ENCODE data around the gene TMEM26. TPM values are rescaled to one million over a fixed set of nuclear protein-coding genes. Genes with fewer than 3 reads are reported as not detected.

The TMEM26 gene
- total and polyA plus RNA-seq, 2 experiments from 2014 or later: 1.0 to 1.9 TPM

DNA sequence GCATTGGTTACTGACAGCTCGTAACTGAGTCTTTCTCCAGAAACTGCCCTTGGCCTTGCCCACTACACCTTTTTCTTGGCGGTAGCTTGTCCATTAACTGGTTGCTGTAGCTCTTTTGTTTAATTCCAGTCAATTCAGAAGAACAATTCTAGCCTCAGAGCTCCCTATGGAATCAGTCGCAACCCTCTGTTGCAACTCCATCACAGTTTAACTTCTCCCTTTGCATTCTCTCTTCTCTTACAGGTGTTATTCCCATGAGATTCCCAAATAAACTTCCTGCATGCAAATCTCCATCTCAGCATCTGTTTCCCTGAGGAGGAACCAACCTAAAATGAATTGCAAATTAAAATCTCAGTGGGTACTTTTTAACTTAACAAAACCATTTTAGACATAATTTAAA is 28.4 kb upstream of the TMEM26 start:
- TF ChIP-seq, protein P1, sequence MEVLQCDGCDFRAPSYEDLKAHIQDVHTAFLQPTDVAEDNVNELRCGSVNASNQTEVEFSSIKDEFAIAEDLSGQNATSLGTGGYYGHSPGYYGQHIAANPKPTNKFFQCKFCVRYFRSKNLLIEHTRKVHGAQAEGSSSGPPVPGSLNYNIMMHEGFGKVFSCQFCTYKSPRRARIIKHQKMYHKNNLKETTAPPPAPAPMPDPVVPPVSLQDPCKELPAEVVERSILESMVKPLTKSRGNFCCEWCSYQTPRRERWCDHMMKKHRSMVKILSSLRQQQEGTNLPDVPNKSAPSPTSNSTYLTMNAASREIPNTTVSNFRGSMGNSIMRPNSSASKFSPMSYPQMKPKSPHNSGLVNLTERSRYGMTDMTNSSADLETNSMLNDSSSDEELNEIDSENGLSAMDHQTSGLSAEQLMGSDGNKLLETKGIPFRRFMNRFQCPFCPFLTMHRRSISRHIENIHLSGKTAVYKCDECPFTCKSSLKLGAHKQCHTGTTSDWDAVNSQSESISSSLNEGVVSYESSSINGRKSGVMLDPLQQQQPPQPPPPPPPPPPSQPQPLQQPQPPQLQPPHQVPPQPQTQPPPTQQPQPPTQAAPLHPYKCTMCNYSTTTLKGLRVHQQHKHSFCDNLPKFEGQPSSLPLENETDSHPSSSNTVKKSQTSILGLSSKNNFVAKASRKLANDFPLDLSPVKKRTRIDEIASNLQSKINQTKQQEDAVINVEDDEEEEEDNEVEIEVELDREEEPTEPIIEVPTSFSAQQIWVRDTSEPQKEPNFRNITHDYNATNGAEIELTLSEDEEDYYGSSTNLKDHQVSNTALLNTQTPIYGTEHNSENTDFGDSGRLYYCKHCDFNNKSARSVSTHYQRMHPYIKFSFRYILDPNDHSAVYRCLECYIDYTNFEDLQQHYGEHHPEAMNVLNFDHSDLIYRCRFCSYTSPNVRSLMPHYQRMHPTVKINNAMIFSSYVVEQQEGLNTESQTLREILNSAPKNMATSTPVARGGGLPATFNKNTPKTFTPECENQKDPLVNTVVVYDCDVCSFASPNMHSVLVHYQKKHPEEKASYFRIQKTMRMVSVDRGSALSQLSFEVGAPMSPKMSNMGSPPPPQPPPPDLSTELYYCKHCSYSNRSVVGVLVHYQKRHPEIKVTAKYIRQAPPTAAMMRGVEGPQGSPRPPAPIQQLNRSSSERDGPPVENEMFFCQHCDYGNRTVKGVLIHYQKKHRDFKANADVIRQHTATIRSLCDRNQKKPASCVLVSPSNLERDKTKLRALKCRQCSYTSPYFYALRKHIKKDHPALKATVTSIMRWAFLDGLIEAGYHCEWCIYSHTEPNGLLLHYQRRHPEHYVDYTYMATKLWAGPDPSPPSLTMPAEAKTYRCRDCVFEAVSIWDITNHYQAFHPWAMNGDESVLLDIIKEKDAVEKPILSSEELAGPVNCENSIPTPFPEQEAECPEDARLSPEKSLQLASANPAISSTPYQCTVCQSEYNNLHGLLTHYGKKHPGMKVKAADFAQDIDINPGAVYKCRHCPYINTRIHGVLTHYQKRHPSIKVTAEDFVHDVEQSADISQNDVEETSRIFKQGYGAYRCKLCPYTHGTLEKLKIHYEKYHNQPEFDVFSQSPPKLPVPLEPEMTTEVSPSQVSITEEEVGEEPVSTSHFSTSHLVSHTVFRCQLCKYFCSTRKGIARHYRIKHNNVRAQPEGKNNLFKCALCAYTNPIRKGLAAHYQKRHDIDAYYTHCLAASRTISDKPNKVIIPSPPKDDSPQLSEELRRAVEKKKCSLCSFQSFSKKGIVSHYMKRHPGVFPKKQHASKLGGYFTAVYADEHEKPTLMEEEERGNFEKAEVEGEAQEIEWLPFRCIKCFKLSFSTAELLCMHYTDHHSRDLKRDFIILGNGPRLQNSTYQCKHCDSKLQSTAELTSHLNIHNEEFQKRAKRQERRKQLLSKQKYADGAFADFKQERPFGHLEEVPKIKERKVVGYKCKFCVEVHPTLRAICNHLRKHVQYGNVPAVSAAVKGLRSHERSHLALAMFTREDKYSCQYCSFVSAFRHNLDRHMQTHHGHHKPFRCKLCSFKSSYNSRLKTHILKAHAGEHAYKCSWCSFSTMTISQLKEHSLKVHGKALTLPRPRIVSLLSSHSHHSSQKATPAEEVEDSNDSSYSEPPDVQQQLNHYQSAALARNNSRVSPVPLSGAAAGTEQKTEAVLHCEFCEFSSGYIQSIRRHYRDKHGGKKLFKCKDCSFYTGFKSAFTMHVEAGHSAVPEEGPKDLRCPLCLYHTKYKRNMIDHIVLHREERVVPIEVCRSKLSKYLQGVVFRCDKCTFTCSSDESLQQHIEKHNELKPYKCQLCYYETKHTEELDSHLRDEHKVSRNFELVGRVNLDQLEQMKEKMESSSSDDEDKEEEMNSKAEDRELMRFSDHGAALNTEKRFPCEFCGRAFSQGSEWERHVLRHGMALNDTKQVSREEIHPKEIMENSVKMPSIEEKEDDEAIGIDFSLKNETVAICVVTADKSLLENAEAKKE (CRISPR knock-in tag; IDR thresholded peaks at IDR 0.05): peak; percentile 88
- TF ChIP-seq, protein P2, sequence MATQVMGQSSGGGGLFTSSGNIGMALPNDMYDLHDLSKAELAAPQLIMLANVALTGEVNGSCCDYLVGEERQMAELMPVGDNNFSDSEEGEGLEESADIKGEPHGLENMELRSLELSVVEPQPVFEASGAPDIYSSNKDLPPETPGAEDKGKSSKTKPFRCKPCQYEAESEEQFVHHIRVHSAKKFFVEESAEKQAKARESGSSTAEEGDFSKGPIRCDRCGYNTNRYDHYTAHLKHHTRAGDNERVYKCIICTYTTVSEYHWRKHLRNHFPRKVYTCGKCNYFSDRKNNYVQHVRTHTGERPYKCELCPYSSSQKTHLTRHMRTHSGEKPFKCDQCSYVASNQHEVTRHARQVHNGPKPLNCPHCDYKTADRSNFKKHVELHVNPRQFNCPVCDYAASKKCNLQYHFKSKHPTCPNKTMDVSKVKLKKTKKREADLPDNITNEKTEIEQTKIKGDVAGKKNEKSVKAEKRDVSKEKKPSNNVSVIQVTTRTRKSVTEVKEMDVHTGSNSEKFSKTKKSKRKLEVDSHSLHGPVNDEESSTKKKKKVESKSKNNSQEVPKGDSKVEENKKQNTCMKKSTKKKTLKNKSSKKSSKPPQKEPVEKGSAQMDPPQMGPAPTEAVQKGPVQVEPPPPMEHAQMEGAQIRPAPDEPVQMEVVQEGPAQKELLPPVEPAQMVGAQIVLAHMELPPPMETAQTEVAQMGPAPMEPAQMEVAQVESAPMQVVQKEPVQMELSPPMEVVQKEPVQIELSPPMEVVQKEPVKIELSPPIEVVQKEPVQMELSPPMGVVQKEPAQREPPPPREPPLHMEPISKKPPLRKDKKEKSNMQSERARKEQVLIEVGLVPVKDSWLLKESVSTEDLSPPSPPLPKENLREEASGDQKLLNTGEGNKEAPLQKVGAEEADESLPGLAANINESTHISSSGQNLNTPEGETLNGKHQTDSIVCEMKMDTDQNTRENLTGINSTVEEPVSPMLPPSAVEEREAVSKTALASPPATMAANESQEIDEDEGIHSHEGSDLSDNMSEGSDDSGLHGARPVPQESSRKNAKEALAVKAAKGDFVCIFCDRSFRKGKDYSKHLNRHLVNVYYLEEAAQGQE (IDR thresholded peaks at IDR 0.05; ENCODE audit: unreplicated experiment): no peak
- TF ChIP-seq EZH2 (IDR thresholded peaks at IDR 0.05; ENCODE audit: low read depth, unreplicated experiment) (no peak), NANOG (IDR thresholded peaks at IDR 0.05; ENCODE audit: borderline replicate concordance) (peak; percentile 51; the same call in 1 of the 2 replicates), EZH2phosphoT487 (IDR thresholded peaks at IDR 0.05; ENCODE audit: unreplicated experiment) (no peak), CREB1 (CRISPR knock-in tag; IDR thresholded peaks at IDR 0.05; ENCODE audit: low read depth) (no peak)
- H3F3A ChIP-seq (replicated peaks; ENCODE audit: low read depth): no peaks in the 10 kb centered on the region; the same call in 1 of the 2 replicates
- no peak overlapping the region for H3K4me3 ChIP-seq
- Mint-ChIP-seq H3K4me1 (peaks cover 43% of the 10 kb centered on the region), H3K9me3 (peaks cover 24% of the 10 kb centered on the region), H3K4me3 (no peak overlapping the region), H3K27ac (no peak overlapping the region; the same call in 1 of the 2 replicates), H3K27me3 (ENCODE audit: insufficient read depth, low read depth, poor library complexity) (no peaks in the 10 kb centered on the region), H3K36me3 (ENCODE audit: low read depth) (peaks cover 35% of the 10 kb centered on the region)
- H3K27ac ChIP-seq (ENCODE audit: low read depth): peak overlapping the region; percentile 26; the same call in 1 of the 2 replicates
- ATAC-seq: no peak; the same call in 2 of the 3 replicates
- H3K4me2 ChIP-seq: peak overlapping the region; percentile 16
- DNase-seq (ENCODE audit: low spot score): peak; percentile 34
- peaks cover 41% of the 10 kb centered on the region for H3K4me1 ChIP-seq (ENCODE audit: insufficient read depth)
- H2AFZ ChIP-seq: no peak overlapping the region
- H4K20me1 ChIP-seq (replicated peaks; ENCODE audit: insufficient read depth): no peaks in the 10 kb centered on the region
- peaks cover 16% of the 10 kb centered on the region; the same call in 1 of the 2 replicates for H3K9me2 ChIP-seq (ENCODE audit: insufficient read depth)
- no peaks in the 10 kb centered on the region for H3K36me3 ChIP-seq (ENCODE audit: insufficient read depth)
- H3K79me2 ChIP-seq (replicated peaks; ENCODE audit: insufficient read depth): no peaks in the 10 kb centered on the region
- H3K27me3 ChIP-seq (ENCODE audit: insufficient read depth): no peaks in the 10 kb centered on the region

Data from GM23338 (cell line).